K562 (cell line): Measurements from ENCODE around the gene FCRLA. TPM values are rescaled to one million over a fixed set of nuclear protein-coding genes. Genes with fewer than 3 reads are reported as not detected.

Source experiments
- MEIS2 ChIP-seq: fragments of 450-650 bp; IDR thresholded peaks from 2 replicates; pipeline ENCODE4 v1.6.1; 2014; ENCODE audit warnings: mild to moderate bottlenecking; ENCODE audit not compliant: partially characterized antibody
- MGA ChIP-seq: fragments of 450-650 bp; IDR thresholded peaks from 2 replicates; pipeline ENCODE4 v1.6.1; 2016; ENCODE audit warnings: mild to moderate bottlenecking, moderate library complexity
- TCF15 ChIP-seq: fragments of 250-450 bp; sonication (Bioruptor Pico); IDR thresholded peaks from 2 replicates; pipeline ENCODE4 v1.8.0; 2022; ENCODE audit warnings: moderate library complexity, mild to moderate bottlenecking, inconsistent platforms
- ZKSCAN8 ChIP-seq: fragments of 200-800 bp; sonication (Bioruptor generic); IDR thresholded peaks from 2 replicates; pipeline ENCODE4 v1.6.1; 2016; ENCODE audit warnings: missing genetic modification characterization, missing compliant biosample characterization
- ZNF407 ChIP-seq: fragments of 450-650 bp; IDR thresholded peaks from 2 replicates; pipeline ENCODE4 v1.6.1; 2016; ENCODE audit warnings: low read depth
- polyA plus RNA-seq, 8 experiments: library from polyadenylated mRNA; depleted of rRNA in 4 of 8; stranded (reverse) in 5 of 8; unstranded in 3 of 8; fragments of >200 nt; fragmentation: Nextera tagmentation in 2 of 8; fragmentation: Illumina TruSeq in 1 of 8; extraction: Ambion mirVana in 2 of 8; extraction: Trizol in 1 of 8; gene quantifications; 2 replicates each; pipeline versions ENCODE4 v1.2.1 to v1.2.3, GENCODE V29; 2011 to 2014; ENCODE audit warnings: inconsistent platforms in 1 of 8, missing spikeins in 1 of 8
- total RNA-seq, 7 experiments: library from RNA; depleted of rRNA in 6 of 7; stranded (reverse); fragments of >200 nt in 6 of 7; fragmentation: Illumina TruSeq in 2 of 7; extraction: Trizol in 2 of 7; gene quantifications; 2 replicates each; pipeline versions ENCODE4 v1.2.1 to v1.2.3, GENCODE V29; 2011 to 2021; ENCODE audit warnings: low replicate concordance in 1 of 7

Gene FCRLA
- total and polyA plus RNA-seq, 9 of the 15 experiments (the other 6 are each of a cell fraction or from before 2014, with no cell fraction given): 0.09 to 0.84 (median 0.44) TPM

- TF ChIP-seq MGA (peak; percentile 25; the same call in 1 of the 2 replicates), ZKSCAN8 (CRISPR knock-in tag) (no peak), MEIS2 (no peak), ZNF407 (no peak), TCF15 (CRISPR knock-in tag) (no peak)
Observed at GRCh38 chr1:161723459-161724141, 16.6 kb downstream of the FCRLA start (continued).
